GM18517 (cell line): ENCODE data around the gene THUMPD1.
A peak's percentile ranks its signal among the peaks of the same experiment; 100 is the strongest.
"Not testable (repeated sequence)": the region's sequence is repeated elsewhere in the genome, so short reads cannot be mapped to it uniquely, and the experiment has no call there.

Experiments used
- ATAC-seq: cut with Tn5 transposase; IDR thresholded peaks from one replicate; pipeline ENCODE4 v1.9.1; 2021; ENCODE audit warnings: mild to moderate bottlenecking, moderate library complexity; ENCODE audit not compliant: unreplicated experiment

The THUMPD1 gene

GRCh38 chr16:20741554-20742285, at the start of gene THUMPD1:
TSS of gene THUMPD1 (minus strand) at chr16:20741818. CDS start at chr16:20741739, 79 bp downstream.
- peak; percentile 72 for ATAC-seq

GRCh38 chr16:20789130-20789529, 47.5 kb upstream of the THUMPD1 start:
- ATAC-seq = no peak

- ATAC-seq = no peak
Observed at GRCh38 chr16:20784204-20784603, 42.6 kb upstream of the THUMPD1 start.

- no peak for ATAC-seq
Observed at GRCh38 chr16:20782470-20782869, 40.9 kb upstream of the THUMPD1 start.

GRCh38 chr16:20781697-20782096, 40.1 kb upstream of the THUMPD1 start:
- no peak for ATAC-seq

GRCh38 chr16:20774703-20775362, 33.2 kb upstream of the THUMPD1 start:
- ATAC-seq = no peak

- no peak for ATAC-seq
Observed at GRCh38 chr16:20773679-20774078, 32.1 kb upstream of the THUMPD1 start.

- ATAC-seq = no peak
Observed at GRCh38 chr16:20768818-20769217, 27.2 kb upstream of the THUMPD1 start.

- ATAC-seq = no peak
Observed at GRCh38 chr16:20768121-20768520, 26.5 kb upstream of the THUMPD1 start.

- ATAC-seq = no peak
Observed at GRCh38 chr16:20767577-20767976, 26.0 kb upstream of the THUMPD1 start.

GRCh38 chr16:20766294-20766693, 24.7 kb upstream of the THUMPD1 start:
- no peak for ATAC-seq

GRCh38 chr16:20765732-20766131, 24.1 kb upstream of the THUMPD1 start:
- ATAC-seq = no peak

GRCh38 chr16:20764448-20764847, 22.8 kb upstream of the THUMPD1 start:
- not testable (repeated sequence) for ATAC-seq

GRCh38 chr16:20763461-20764232, 22.0 kb upstream of the THUMPD1 start, which contains the start of gene ACSM3:
TSS of gene ACSM3 (plus strand) at chr16:20764014. CDS start at chr16:20770035, 6,021 bp downstream.
- ATAC-seq = peak; percentile 97

GRCh38 chr16:20762404-20763123, 20.9 kb upstream of the THUMPD1 start:
- no peak for ATAC-seq

- ATAC-seq = no peak
Observed at GRCh38 chr16:20761175-20761574, 19.6 kb upstream of the THUMPD1 start.

- no peak for ATAC-seq
Observed at GRCh38 chr16:20760346-20760745, 18.7 kb upstream of the THUMPD1 start.

GRCh38 chr16:20755799-20756198, 14.2 kb upstream of the THUMPD1 start:
- not testable (repeated sequence) for ATAC-seq

GRCh38 chr16:20755238-20755637, 13.6 kb upstream of the THUMPD1 start:
- no peak for ATAC-seq

- no peak for ATAC-seq
Observed at GRCh38 chr16:20753727-20754126, 12.1 kb upstream of the THUMPD1 start.

GRCh38 chr16:20750558-20750957, 8.9 kb upstream of the THUMPD1 start:
- ATAC-seq = no peak
